MCF 10A (cell line): ENCODE data around the gene PIM3. TPM values are rescaled to one million over a fixed set of nuclear protein-coding genes. Genes with fewer than 3 reads are reported as not detected.
A peak's percentile ranks its signal among the peaks of the same experiment; 100 is the strongest.

Experiments
- BruUV-seq: library from RNA; stranded (reverse); fragments of 400-500 nt; replicated peaks from 2 replicates; lab custom pipeline; 2021; lab: Mats Ljungman, UMichigan
- CTCF ChIA-PET: fragments of 300-600 bp; sonication (Branson Sonifier 250); formaldehyde crosslinking; extraction: SDS; loops from one replicate; lab custom pipeline; 2021; ENCODE audit warnings: antibody characterized with exemption, inconsistent platforms; lab: Yijun Ruan, JAX
- POLR2A ChIA-PET: fragments of 300-600, 350-650 bp; sonication (Branson Sonifier 250); formaldehyde crosslinking; extraction: SDS; loops from one replicate; lab custom pipeline; 2020; ENCODE audit warnings: antibody characterized with exemption, inconsistent platforms; lab: Yijun Ruan, JAX
- DNase-seq: peaks from one replicate; pipeline ENCODE4 v3.0.0-alpha.2; 2018; ENCODE audit not compliant: unreplicated experiment
- H3K27ac Mint-ChIP-seq: one replicate; pipeline ENCODE4 v1.8.0; 2022; ENCODE audit warnings: mild to moderate bottlenecking, low read depth, mixed read lengths; ENCODE audit not compliant: unreplicated experiment
- H3K27me3 Mint-ChIP-seq: one replicate; pipeline ENCODE4 v1.8.0; 2022; ENCODE audit warnings: mixed read lengths; ENCODE audit not compliant: insufficient read depth, unreplicated experiment
- H3K36me3 Mint-ChIP-seq: one replicate; pipeline ENCODE4 v1.8.0; 2022; ENCODE audit warnings: mild to moderate bottlenecking, moderate library complexity, mixed read lengths; ENCODE audit not compliant: insufficient read depth, unreplicated experiment
- H3K4me1 Mint-ChIP-seq: one replicate; pipeline ENCODE4 v1.8.0; 2022; ENCODE audit warnings: mixed read lengths; ENCODE audit not compliant: insufficient read depth, unreplicated experiment
- H3K4me3 Mint-ChIP-seq: one replicate; pipeline ENCODE4 v1.8.0; 2022; ENCODE audit warnings: mild to moderate bottlenecking, moderate library complexity, mixed read lengths; ENCODE audit not compliant: unreplicated experiment
- H3K9me3 Mint-ChIP-seq: one replicate; pipeline ENCODE4 v1.8.0; 2022; ENCODE audit warnings: mixed read lengths; ENCODE audit not compliant: unreplicated experiment
- intact Hi-C: fragments of 100-400 bp; cut with micrococcal nuclease; formaldehyde crosslinking; loops from 2 replicates; pipeline ENCODE4 v1.14.1; 2022
- total RNA-seq: library from RNA; stranded (reverse); gene quantifications from 2 replicates; pipeline ENCODE4 v1.2.3, GENCODE V29; 2022
- TF ChIP-seq, protein P1 (sequence below): fragments of 200-600 bp; IDR thresholded peaks from one replicate; pipeline ENCODE4 v1.8.0; 2022; ENCODE audit warnings: antibody characterized with exemption, mild to moderate bottlenecking; ENCODE audit not compliant: unreplicated experiment

PIM3 gene
- total RNA-seq, 1 experiment from 2014 or later, result 56.3 TPM

GRCh38 chr22:49969751-49970527, 9.4 kb downstream of the PIM3 start:
- TF ChIP-seq, protein P1, sequence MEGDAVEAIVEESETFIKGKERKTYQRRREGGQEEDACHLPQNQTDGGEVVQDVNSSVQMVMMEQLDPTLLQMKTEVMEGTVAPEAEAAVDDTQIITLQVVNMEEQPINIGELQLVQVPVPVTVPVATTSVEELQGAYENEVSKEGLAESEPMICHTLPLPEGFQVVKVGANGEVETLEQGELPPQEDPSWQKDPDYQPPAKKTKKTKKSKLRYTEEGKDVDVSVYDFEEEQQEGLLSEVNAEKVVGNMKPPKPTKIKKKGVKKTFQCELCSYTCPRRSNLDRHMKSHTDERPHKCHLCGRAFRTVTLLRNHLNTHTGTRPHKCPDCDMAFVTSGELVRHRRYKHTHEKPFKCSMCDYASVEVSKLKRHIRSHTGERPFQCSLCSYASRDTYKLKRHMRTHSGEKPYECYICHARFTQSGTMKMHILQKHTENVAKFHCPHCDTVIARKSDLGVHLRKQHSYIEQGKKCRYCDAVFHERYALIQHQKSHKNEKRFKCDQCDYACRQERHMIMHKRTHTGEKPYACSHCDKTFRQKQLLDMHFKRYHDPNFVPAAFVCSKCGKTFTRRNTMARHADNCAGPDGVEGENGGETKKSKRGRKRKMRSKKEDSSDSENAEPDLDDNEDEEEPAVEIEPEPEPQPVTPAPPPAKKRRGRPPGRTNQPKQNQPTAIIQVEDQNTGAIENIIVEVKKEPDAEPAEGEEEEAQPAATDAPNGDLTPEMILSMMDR, result no peak
- Mint-ChIP-seq H3K4me1 (peaks cover 11% of the 10 kb centered on the region), H3K27me3 (no peaks in the 10 kb centered on the region), H3K27ac (no peak overlapping the region), H3K4me3 (no peak overlapping the region), H3K9me3 (no peaks in the 10 kb centered on the region), H3K36me3 (peaks cover 14% of the 10 kb centered on the region)
- CTCF ChIA-PET, result interaction anchor here (0.8 kb wide), 1 partner anchor 39 kb away, joined by 4 read pairs; no protein-coding TSS in a partner anchor
- POLR2A ChIA-PET, result interaction anchor here (1.1 to 6.8 kb wide), 4 partner anchors 10 to 58 kb away, joined by 4 to 46 read pairs (median 19); partner anchors contain the start of genes ALG12, CRELD2 and PIM3
- DNase-seq, result no peak
- intact Hi-C loops, result loop anchor here (5.0 kb wide), 1 partner anchor 57 kb away; no protein-coding TSS in a partner anchor
- BruUV-seq, result no TSS peak

DNA sequence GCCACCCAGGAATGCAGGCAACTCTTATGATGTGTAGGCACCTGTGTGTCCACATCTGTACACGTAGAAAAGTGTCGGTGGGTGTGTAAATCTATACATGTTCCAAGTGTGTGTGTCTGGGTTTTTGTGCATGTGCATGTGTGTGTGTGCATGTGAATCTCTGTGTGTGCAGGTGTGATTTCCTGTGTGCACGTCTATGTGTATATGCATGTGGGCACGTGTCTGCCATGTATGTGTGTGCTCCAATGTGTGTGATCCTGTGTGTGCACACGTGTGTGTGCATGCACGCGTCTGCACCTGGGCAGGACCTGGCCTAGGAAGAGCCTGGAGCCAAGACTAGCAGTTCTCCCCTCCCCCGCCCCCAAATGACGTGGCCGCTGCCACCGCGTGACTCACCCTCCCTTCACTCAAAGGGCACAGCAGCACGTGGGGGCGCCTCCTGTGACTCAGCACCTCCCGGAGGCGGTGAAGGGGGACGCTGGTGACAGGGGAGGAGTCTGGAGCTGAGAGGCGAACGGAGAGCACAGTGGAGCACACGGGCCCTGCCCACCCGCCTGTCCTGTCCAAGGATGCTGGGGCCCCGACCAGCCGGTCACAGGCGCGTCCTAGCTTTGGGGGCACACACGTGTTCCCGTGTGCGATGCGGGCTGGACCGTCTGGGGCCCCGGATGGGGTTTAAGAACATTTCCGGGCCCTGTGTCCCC, 10.1 kb downstream of the PIM3 start:
- Mint-ChIP-seq H3K36me3 (peaks cover 12% of the 10 kb centered on the region), H3K9me3 (no peaks in the 10 kb centered on the region), H3K4me1 (peaks cover 15% of the 10 kb centered on the region), H3K27me3 (no peaks in the 10 kb centered on the region), H3K27ac (peak overlapping the region; percentile 72), H3K4me3 (peak overlapping the region; percentile 69)
- TF ChIP-seq, protein P1, result no peak
- DNase-seq, result peak; percentile 98
- ChIA-PET POLR2A (interaction anchor here (0.5 to 6.8 kb wide), 9 partner anchors 8 to 60 kb away, joined by 3 to 46 read pairs (median 4); partner anchors contain the start of genes ALG12, CRELD2 and PIM3), CTCF (interaction anchor here (0.8 to 1.0 kb wide), 3 partner anchors 40 to 60 kb away, joined by 3 to 4 read pairs (median 3); no protein-coding TSS in a partner anchor)
- no TSS peak for BruUV-seq
- intact Hi-C loops, result loop anchor here (5.0 kb wide), 1 partner anchor 57 kb away; no protein-coding TSS in a partner anchor

- Mint-ChIP-seq H3K9me3 (no peaks in the 10 kb centered on the region), H3K4me1 (peaks cover 11% of the 10 kb centered on the region), H3K27ac (peak overlapping the region; percentile 72), H3K36me3 (peaks cover 14% of the 10 kb centered on the region), H3K27me3 (no peaks in the 10 kb centered on the region), H3K4me3 (peak overlapping the region; percentile 69)
- ChIA-PET CTCF (interaction anchor here (0.5 to 1.0 kb wide), 5 partner anchors 21 to 259 kb away, joined by 3 to 5 read pairs (median 3); no protein-coding TSS in a partner anchor), POLR2A (interaction anchor here (0.5 to 6.8 kb wide), 10 partner anchors 9 to 59 kb away, joined by 3 to 46 read pairs (median 4); partner anchors contain the start of genes ALG12, CRELD2 and PIM3)
- DNase-seq, result peak; percentile 62
- intact Hi-C loops, result loop anchor here (5.0 kb wide), 1 partner anchor 56 kb away; no protein-coding TSS in a partner anchor
- BruUV-seq, result no TSS peak
- TF ChIP-seq, protein P1, result no peak
Measured at GRCh38 chr22:49971232-49972162, 10.9 kb downstream of the PIM3 start.
